Small intestine (tissue), 7 donors: ENCODE measurements around the gene ICE2. TPM values are rescaled to one million over a fixed set of nuclear protein-coding genes. Genes with fewer than 3 reads are reported as not detected.

ENCODE experiments used
- DNase-seq, 2 donors: peaks; one replicate each; pipeline versions ENCODE4 v3.0.0 to v3.0.0-alpha.2; 2013
- FAIRE-seq: peaks from 2 replicates; lab custom pipeline; 2012; peaks lifted over from hg19 to GRCh38; lab: Jason Lieb, UNC
- H3K27ac ChIP-seq, 3 donors: one replicate each; pipeline ENCODE4 v1.5.1; 2013; ENCODE audit warnings: low read length in 2 of 3, mild to moderate bottlenecking in 2 of 3, control low read depth in 1 of 3, inconsistent platforms in 1 of 3, low read depth in 1 of 3, moderate library complexity in 1 of 3
- H3K27me3 ChIP-seq, 3 donors: one replicate each; pipeline ENCODE4 v1.6.1; 2013; ENCODE audit warnings: low read length in 3 of 3, inconsistent platforms in 1 of 3; ENCODE audit not compliant: control insufficient read depth in 3 of 3, insufficient read depth in 3 of 3
- H3K36me3 ChIP-seq, 3 donors: one replicate each; pipeline ENCODE4 v1.6.1; 2013; ENCODE audit warnings: low read length in 3 of 3, inconsistent platforms in 1 of 3, low read depth in 1 of 3, mild to moderate bottlenecking in 1 of 3, moderate library complexity in 1 of 3; ENCODE audit not compliant: control insufficient read depth in 3 of 3, insufficient read depth in 2 of 3
- H3K4me1 ChIP-seq, 3 donors: one replicate each; pipeline ENCODE4 v1.6.1; 2013; ENCODE audit warnings: low read length in 2 of 3, inconsistent platforms in 1 of 3, low read depth in 1 of 3, mild to moderate bottlenecking in 1 of 3, moderate library complexity in 1 of 3; ENCODE audit not compliant: control insufficient read depth in 3 of 3, insufficient read depth in 2 of 3
- H3K4me3 ChIP-seq, 3 donors: one replicate each; pipeline ENCODE4 v1.5.1; 2013; ENCODE audit warnings: low read length in 3 of 3, control low read depth in 1 of 3, inconsistent platforms in 1 of 3, low read depth in 1 of 3, mild to moderate bottlenecking in 1 of 3, moderate library complexity in 1 of 3
- H3K9me3 ChIP-seq, 2 donors: one replicate each; pipeline ENCODE4 v1.6.1; 2013; ENCODE audit warnings: low read depth in 1 of 2, low read length in 1 of 2; ENCODE audit not compliant: control insufficient read depth in 2 of 2, insufficient read depth in 1 of 2
- WGBS, 3 donors: extraction: QIAGEN DNeasy Blood & Tissue Kit; methylation state at CpG; one replicate each; pipeline ENCODE4 v1.1.7; 2013; 5-methylcytosine and 5-hydroxymethylcytosine counted together
- polyA plus RNA-seq, 4 donors: library from polyadenylated mRNA; stranded (reverse) in 3 of 4; unstranded in 1 of 4; fragments of 200-250 nt in 3 of 4; fragments of 120-200 nt in 1 of 4; gene quantifications; one replicate each; pipeline versions ENCODE4 v1.2.1 to v1.2.3, GENCODE V29; 2013
- donor health status: healthy with polysubstance abuse.
- donor health status: control.
- donor health status: control.
- donor health status: Bipolar disorder and iron deficiency.
- donor health status: healthy.

ICE2 gene
- polyA plus RNA-seq, 4 donors = 4.3 to 41.0 (median 10.0) TPM

DNA sequence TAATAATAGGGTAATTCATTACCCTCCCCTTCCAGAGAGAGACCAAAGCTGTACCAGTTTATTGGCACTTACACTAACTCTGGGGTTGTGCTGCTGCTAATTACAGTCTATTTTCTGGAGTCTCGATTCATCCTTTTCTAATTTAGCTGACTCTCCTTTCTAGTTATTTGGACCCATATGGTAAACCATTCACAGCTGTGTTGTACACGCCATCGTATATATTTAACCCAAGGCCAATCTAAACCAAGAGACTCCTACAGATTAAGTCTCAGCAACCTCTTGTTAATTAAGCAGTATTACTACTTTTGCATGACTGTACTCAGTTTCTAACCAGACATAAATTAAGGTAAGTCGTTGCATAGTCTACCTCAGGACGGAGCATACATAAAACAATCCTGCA is 103.6 kb downstream of the ICE2 start:
- H3K9me3 ChIP-seq = no peaks in the 10 kb centered on the region
- peak overlapping the region in 1 of 3 donors; percentile 76 for H3K27ac ChIP-seq
- DNase-seq = no peak
- no peaks in the 10 kb centered on the region for H3K27me3 ChIP-seq
- WGBS, 3 donors = 82 to 92% (median 90%) methylated on average over 5 of the region's 5 CpGs
- peaks cover 9 to 56% (median 12%) of the 10 kb centered on the region in 3 donors for H3K36me3 ChIP-seq
- H3K4me1 ChIP-seq = peaks cover 5 to 44% (median 9%) of the 10 kb centered on the region in 3 donors
- no peak for FAIRE-seq
- H3K4me3 ChIP-seq = no peak overlapping the region

DNA sequence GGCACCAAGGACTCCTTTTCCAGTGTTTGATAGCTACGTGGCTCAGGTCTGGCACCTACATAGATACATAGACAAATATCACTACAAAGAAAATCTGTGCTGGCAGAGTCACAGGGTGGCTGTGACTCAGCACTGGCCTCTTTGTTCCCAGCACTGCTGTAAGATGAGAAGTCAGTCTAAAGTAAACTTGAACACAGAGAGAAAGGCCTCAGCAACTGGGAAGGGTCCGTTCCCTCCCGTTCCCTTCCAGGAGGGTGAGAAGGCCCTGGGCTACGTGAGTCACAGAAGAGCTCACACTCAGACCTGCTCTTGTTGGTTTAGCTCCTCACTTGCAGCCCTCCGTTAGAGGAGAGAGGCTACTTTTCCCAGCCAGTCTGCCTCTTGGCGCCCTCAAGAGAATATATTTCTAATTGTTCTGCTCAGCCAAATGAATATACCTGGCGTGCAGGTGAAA is 104.3 kb downstream of the ICE2 start:
- WGBS, 3 donors = 41 to 59% (median 56%) methylated on average over 7 of the region's 7 CpGs
- FAIRE-seq (no peak), DNase-seq (peak; percentile 35 to 52)
- no peak overlapping the region for H3K4me3 ChIP-seq
- H3K9me3 ChIP-seq = no peaks in the 10 kb centered on the region
- peaks cover 7 to 56% (median 14%) of the 10 kb centered on the region in 3 donors for H3K36me3 ChIP-seq
- no peaks in the 10 kb centered on the region for H3K27me3 ChIP-seq
- peaks cover 5 to 45% (median 9%) of the 10 kb centered on the region in 3 donors for H3K4me1 ChIP-seq
- H3K27ac ChIP-seq = peak overlapping the region in 2 of 3 donors; percentile 55 to 76

DNA sequence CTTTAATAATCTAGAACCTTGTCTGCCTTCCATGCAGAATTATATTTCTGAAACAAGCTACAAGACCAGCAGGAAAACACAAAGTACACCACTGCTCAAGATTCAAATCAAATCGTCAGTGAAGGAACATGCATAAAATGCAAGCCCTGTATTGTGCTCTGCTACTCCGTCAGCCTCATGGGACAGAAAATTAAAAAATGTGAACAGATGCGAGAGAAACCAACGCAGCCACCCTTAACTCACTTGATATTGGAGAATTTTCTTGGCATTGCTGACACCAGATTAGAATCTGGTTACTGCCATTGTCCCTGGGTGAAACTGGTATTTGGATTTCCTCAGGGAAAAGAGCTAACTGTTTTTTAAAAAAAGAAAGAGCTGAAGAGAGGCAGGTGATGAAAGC is 104.7 kb downstream of the ICE2 start:
- no peak for DNase-seq
- no peaks in the 10 kb centered on the region for H3K9me3 ChIP-seq
- FAIRE-seq = no peak
- WGBS, 3 donors = 64 to 79% (median 78%) methylated on average over 4 of the region's 4 CpGs
- peak overlapping the region in 2 of 3 donors; percentile 55 to 76 for H3K27ac ChIP-seq
- no peak overlapping the region for H3K4me3 ChIP-seq
- peaks cover 7 to 56% (median 17%) of the 10 kb centered on the region in 3 donors for H3K36me3 ChIP-seq
- H3K27me3 ChIP-seq = no peaks in the 10 kb centered on the region
- H3K4me1 ChIP-seq = peaks cover 5 to 41% (median 9%) of the 10 kb centered on the region in 3 donors

DNA sequence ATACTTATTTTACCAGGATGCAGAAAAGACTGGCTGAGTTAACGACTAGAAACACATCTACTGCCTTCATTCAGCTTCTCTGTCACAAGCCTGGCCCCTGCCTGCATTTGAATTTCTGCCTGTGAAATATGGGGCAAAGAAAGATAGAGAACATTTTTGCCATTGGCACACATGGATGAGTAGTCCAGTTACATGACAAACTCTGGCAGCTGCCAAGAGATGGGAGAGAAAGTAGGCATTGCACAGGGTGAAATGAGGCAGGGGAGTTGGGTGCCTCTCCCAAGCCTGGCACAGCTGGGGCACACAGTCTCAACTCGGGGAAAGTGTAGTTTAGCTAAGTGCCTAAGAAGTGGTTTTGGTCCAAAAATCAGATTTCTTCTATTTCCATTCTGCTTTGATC is 105.2 kb downstream of the ICE2 start:
- H3K36me3 ChIP-seq = peaks cover 8 to 56% (median 17%) of the 10 kb centered on the region in 3 donors
- DNase-seq = no peak
- no peaks in the 10 kb centered on the region for H3K27me3 ChIP-seq
- no peaks in the 10 kb centered on the region for H3K9me3 ChIP-seq
- no peak for FAIRE-seq
- no peak overlapping the region for H3K4me3 ChIP-seq
- peak overlapping the region in 1 of 3 donors; percentile 36 for H3K27ac ChIP-seq
- peaks cover 5 to 38% (median 9%) of the 10 kb centered on the region in 3 donors for H3K4me1 ChIP-seq
- 84 to 86% (median 85%) methylated on average over 2 of the region's 2 CpGs for WGBS, 3 donors

DNA sequence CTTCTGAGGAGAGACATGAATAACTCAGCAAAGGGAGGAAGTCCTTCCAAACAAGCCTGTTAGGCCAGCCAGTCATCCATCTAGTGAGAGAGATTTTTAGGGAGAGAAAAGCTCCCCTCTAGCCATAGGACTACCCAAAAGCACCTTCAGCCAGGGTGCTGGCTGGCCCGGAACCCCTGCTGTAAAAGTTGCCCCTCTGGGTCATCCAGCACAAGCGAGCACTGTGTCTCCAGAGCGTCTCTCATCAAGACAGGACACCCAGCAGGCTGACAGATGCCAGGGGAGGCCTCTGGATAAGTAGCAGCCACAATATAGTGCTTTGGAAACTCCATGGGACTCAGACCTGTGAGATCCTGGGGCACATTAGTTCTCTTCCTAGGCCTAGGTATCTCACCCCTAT is 105.6 kb downstream of the ICE2 start:
- peaks cover 5 to 38% (median 9%) of the 10 kb centered on the region in 3 donors for H3K4me1 ChIP-seq
- peaks cover 8 to 53% (median 17%) of the 10 kb centered on the region in 3 donors for H3K36me3 ChIP-seq

DNA sequence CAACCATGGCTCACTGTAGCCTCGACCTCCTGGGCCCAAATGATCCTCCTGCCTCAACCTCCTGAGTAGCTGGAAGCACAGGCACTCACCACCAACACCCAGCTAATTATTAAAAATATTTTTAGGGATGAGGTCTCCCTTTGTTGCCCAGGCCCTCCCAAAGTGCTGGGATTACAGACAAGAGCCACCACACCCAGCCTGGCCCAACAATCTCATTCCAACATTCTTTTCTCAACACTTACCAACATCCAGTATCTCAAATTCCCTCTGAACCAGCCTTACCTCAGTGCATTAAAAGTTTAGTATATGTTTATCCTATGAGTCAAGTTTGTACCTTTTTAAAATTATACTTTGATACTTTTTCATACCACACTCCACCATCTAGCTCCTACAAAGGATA is 106.2 kb downstream of the ICE2 start:
- Histone ChIP-seq H3K27ac (peak overlapping the region in 1 of 3 donors; percentile 89), H3K9me3 (no peaks in the 10 kb centered on the region), H3K27me3 (no peaks in the 10 kb centered on the region), H3K4me3 (no peak overlapping the region), H3K36me3 (peaks cover 8 to 51% (median 17%) of the 10 kb centered on the region in 3 donors), H3K4me1 (peaks cover 5 to 35% (median 9%) of the 10 kb centered on the region in 3 donors)
- DNase-seq (no peak), FAIRE-seq (no peak)
- 94 to 100% (median 96%) methylated on average over 1 of the region's 1 CpG for WGBS, 3 donors

More for the DNA sequence above, 105.6 kb downstream of the ICE2 start:
- FAIRE-seq (no peak), DNase-seq (no peak)
- Histone ChIP-seq H3K27me3 (no peaks in the 10 kb centered on the region), H3K4me3 (no peak overlapping the region), H3K9me3 (no peaks in the 10 kb centered on the region), H3K27ac (peak overlapping the region in 1 of 3 donors; percentile 36)
- 95 to 98% (median 97%) methylated on average over 3 of the region's 3 CpGs for WGBS, 3 donors

DNA sequence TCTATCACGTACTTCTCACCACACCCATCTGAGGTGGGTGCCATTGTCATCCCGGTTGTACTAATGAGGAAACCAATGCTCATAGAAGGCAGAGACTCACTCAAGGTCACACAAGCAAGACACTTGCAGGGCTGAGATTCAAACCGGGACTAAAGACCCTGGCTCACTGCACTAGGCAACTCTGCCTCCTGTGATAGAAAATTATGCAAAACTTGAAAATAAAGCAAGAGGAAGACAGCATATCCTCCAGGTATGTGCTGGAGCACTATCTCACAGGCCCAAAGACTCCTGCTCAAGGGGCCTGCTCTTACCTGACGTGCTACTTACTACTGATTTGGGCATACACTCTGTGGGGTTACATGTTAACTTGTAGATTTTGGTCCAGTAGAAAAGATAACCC is 106.7 kb downstream of the ICE2 start:
- DNase-seq = no peak
- 70 to 84% (median 78%) methylated on average over 4 of the region's 4 CpGs for WGBS, 3 donors
- no peaks in the 10 kb centered on the region for H3K27me3 ChIP-seq
- no peak overlapping the region for H3K4me3 ChIP-seq
- peak overlapping the region in 1 of 3 donors; percentile 89 for H3K27ac ChIP-seq
- no peaks in the 10 kb centered on the region for H3K9me3 ChIP-seq
- no peak for FAIRE-seq
- H3K4me1 ChIP-seq = peaks cover 5 to 35% (median 9%) of the 10 kb centered on the region in 3 donors
- H3K36me3 ChIP-seq = peaks cover 7 to 49% (median 17%) of the 10 kb centered on the region in 3 donors

DNA sequence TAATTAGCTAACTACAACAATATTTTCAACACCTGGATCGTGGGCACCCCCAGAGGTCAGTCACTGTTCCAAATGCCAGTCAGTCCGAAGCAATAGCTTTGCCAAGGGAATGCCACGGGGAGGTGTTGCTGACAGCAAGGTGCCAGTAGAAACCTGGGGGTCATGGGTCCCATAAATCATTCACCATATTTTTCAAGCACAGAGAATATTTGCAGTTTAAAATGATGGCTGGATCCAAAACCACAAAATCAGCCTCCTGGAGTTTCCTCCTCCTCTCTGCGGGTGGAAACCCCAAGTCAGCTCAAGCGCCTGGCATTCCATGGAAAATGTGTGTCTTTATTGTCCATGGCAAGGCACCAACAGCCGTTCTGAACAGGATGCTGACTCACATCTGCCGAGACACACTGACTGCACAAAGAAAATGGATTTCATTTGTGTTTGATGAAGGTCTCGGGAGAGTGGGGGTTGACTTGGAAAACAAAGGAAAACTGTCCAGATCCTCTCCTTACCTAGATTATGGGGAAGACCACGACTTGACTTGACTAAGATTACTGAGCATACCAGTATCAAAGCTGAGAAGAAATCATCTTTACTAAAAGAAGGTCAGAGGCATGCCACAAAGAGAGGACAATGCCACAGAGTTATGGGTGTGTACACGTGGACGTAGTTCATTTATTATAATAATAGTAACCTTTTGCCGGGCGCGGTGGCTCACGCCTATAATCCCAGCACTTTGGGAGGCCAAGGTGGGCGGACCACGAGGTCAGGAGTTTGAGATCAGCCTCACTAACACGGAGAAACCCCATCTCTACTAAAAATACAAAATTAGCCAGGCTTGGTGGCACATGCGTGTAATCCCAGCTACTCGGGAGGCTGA is 107.5 kb downstream of the ICE2 start:
- WGBS, 3 donors = 40 to 49% (median 49%) methylated on average over 20 of the region's 20 CpGs
- peak overlapping the region; percentile 35 to 89 (median 69) for H3K27ac ChIP-seq
- H3K36me3 ChIP-seq = peaks cover 6 to 44% (median 15%) of the 10 kb centered on the region in 3 donors
- H3K4me3 ChIP-seq = no peak overlapping the region
- H3K4me1 ChIP-seq = peaks cover 5 to 30% (median 9%) of the 10 kb centered on the region in 3 donors
- peak in 1 of 2 donors; percentile 52 for DNase-seq
- no peaks in the 10 kb centered on the region for H3K27me3 ChIP-seq
- H3K9me3 ChIP-seq = no peaks in the 10 kb centered on the region
- FAIRE-seq = no peak
